ENCODE measurements around the gene GPR173.

The GPR173 gene

GRCh38 chrX:53073115-53073586 lies 24.6 kb downstream of the GPR173 start (continued):
- 0 out of 2 replicates have a peak, but pooled peaks have one; percentile 27 for TF ChIP-seq ZBTB20 (tag by site-specific recombination; IDR thresholded peaks at IDR 0.05)
- TF ChIP-seq KLF16 (tag by site-specific recombination; IDR thresholded peaks at IDR 0.05): no peak
- no peak for TF ChIP-seq ZNF624 (tag by site-specific recombination; IDR thresholded peaks at IDR 0.05)
- TF ChIP-seq GFI1B (tag by site-specific recombination; IDR thresholded peaks at IDR 0.05): no peak
- TF ChIP-seq GLIS2 (tag by site-specific recombination; IDR thresholded peaks at IDR 0.05): peak; percentile 58
- no peak for TF ChIP-seq ZXDB (tag by site-specific recombination; IDR thresholded peaks at IDR 0.05)
- TF ChIP-seq, protein P1, sequence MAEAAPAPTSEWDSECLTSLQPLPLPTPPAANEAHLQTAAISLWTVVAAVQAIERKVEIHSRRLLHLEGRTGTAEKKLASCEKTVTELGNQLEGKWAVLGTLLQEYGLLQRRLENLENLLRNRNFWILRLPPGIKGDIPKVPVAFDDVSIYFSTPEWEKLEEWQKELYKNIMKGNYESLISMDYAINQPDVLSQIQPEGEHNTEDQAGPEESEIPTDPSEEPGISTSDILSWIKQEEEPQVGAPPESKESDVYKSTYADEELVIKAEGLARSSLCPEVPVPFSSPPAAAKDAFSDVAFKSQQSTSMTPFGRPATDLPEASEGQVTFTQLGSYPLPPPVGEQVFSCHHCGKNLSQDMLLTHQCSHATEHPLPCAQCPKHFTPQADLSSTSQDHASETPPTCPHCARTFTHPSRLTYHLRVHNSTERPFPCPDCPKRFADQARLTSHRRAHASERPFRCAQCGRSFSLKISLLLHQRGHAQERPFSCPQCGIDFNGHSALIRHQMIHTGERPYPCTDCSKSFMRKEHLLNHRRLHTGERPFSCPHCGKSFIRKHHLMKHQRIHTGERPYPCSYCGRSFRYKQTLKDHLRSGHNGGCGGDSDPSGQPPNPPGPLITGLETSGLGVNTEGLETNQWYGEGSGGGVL (tag by site-specific recombination; IDR thresholded peaks at IDR 0.05): peak; percentile 22; the same call in 1 of the 2 replicates
- TF ChIP-seq ZBTB8A (tag by site-specific recombination; IDR thresholded peaks at IDR 0.05): no peak
- TF ChIP-seq ZBTB6 (tag by site-specific recombination; IDR thresholded peaks at IDR 0.05): no peak
- TF ChIP-seq IKZF3 (tag by site-specific recombination; IDR thresholded peaks at IDR 0.05): peak; percentile 50; the same call in 1 of the 2 replicates
- TF ChIP-seq ZNF600 (tag by site-specific recombination; IDR thresholded peaks at IDR 0.05): peak; percentile 91
- no peak; the same call in 1 of the 2 replicates for TF ChIP-seq ZEB2 (tag by site-specific recombination; IDR thresholded peaks at IDR 0.05)
- no peak for TF ChIP-seq ZFP41 (tag by site-specific recombination; IDR thresholded peaks at IDR 0.05; ENCODE audit: borderline replicate concordance)
- TF ChIP-seq ZBTB1 (tag by site-specific recombination; IDR thresholded peaks at IDR 0.05): no peak
- TF ChIP-seq BCL11B (tag by site-specific recombination; IDR thresholded peaks at IDR 0.05; ENCODE audit: low read depth): no peak
- no peak for TF ChIP-seq ZNF654 (tag by site-specific recombination; IDR thresholded peaks at IDR 0.05; ENCODE audit: low read depth)
- no peak for TF ChIP-seq ZNF274 (IDR thresholded peaks at IDR 0.05; ENCODE audit: low read length)
- TF ChIP-seq ZNF274 (tag by site-specific recombination; IDR thresholded peaks at IDR 0.05; ENCODE audit: borderline replicate concordance): no peak
- TF ChIP-seq SP2 (tag by site-specific recombination; IDR thresholded peaks at IDR 0.05): peak; percentile 74
- no peak for TF ChIP-seq ZNF184 (tag by site-specific recombination; IDR thresholded peaks at IDR 0.05)
- TF ChIP-seq ZBTB17 (tag by site-specific recombination; IDR thresholded peaks at IDR 0.05): 0 out of 2 replicates have a peak, but pooled peaks have one; percentile 52
- no peak for TF ChIP-seq ZNF704 (tag by site-specific recombination; IDR thresholded peaks at IDR 0.05)
- TF ChIP-seq ZNF473 (tag by site-specific recombination; IDR thresholded peaks at IDR 0.05): no peak
- no peak for TF ChIP-seq ZNF155 (tag by site-specific recombination; IDR thresholded peaks at IDR 0.05)
- TF ChIP-seq KLF1 (tag by site-specific recombination; IDR thresholded peaks at IDR 0.05): no peak
- TF ChIP-seq PRDM10 (tag by site-specific recombination; IDR thresholded peaks at IDR 0.05): peak; percentile 79
- no peak for TF ChIP-seq ZNF621 (tag by site-specific recombination; IDR thresholded peaks at IDR 0.05)
- no peak for TF ChIP-seq ZNF280C (tag by site-specific recombination; IDR thresholded peaks at IDR 0.05)
